IMR-90 (cell line): ENCODE results near the gene EREG. TPM values are rescaled to one million over a fixed set of nuclear protein-coding genes. Genes with fewer than 3 reads are reported as not detected.

Experiments
- ATAC-seq: fragments of 200-7000 bp; cut with Tn5 transposase; 2 replicates; pipeline ENCODE4 v1.9.1; 2020; ENCODE audit warnings: low read depth, mild to moderate bottlenecking, moderate library complexity
- BruUV-seq: library from RNA; stranded (reverse); fragments of 400-500 nt; replicated peaks from 2 replicates; lab custom pipeline; 2021; lab: Mats Ljungman, UMichigan
- CTCF ChIA-PET: fragments of 300-600 bp; formaldehyde crosslinking; extraction: SDS; loops from one replicate; lab custom pipeline; 2021; ENCODE audit warnings: antibody characterized with exemption; lab: Yijun Ruan, JAX
- POLR2A ChIA-PET: fragments of 300-600 bp; sonication (Branson Sonifier 250); formaldehyde crosslinking; loops from one replicate; lab custom pipeline; 2022; ENCODE audit warnings: antibody characterized with exemption; ENCODE audit not compliant: unreplicated experiment; lab: Charles Lee
- DNase-seq: peaks from one replicate; pipeline ENCODE4 v3.0.0; 2013
- H2AFZ ChIP-seq: replicated peaks from 2 replicates; pipeline ENCODE3; 2013; ENCODE audit warnings: low read length, mild to moderate bottlenecking; ENCODE audit not compliant: poor library complexity
- H2AK5ac ChIP-seq: 2 replicates; pipeline ENCODE4 v1.6.1; 2013; ENCODE audit warnings: low read depth, low read length, inconsistent platforms
- H2AK9ac ChIP-seq: replicated peaks from 2 replicates; pipeline ENCODE3; 2013; ENCODE audit warnings: mild to moderate bottlenecking, low read depth, low read length, moderate library complexity; ENCODE audit not compliant: poor library complexity
- H2BK120ac ChIP-seq: 2 replicates; pipeline ENCODE4 v1.6.1; 2013; ENCODE audit warnings: low read depth, low read length, inconsistent platforms
- H2BK15ac ChIP-seq: 3 replicates; pipeline ENCODE4 v1.6.1; 2013; ENCODE audit warnings: low read depth, low read length, inconsistent platforms
- H2BK20ac ChIP-seq: 2 replicates; pipeline ENCODE4 v1.6.1; 2013; ENCODE audit warnings: low read depth, mild to moderate bottlenecking, inconsistent platforms, low read length, moderate library complexity
- H2BK5ac ChIP-seq: 2 replicates; pipeline ENCODE4 v1.6.1; 2013; ENCODE audit warnings: mild to moderate bottlenecking, low read depth, low read length, inconsistent platforms; ENCODE audit not compliant: poor library complexity, severe bottlenecking
- H3K14ac ChIP-seq: replicated peaks from 2 replicates; pipeline ENCODE4 v1.6.1; 2013; ENCODE audit warnings: low read depth, low read length, inconsistent platforms
- H3K18ac ChIP-seq: 2 replicates; pipeline ENCODE4 v1.6.1; 2013; ENCODE audit warnings: low read depth, low read length, control low read depth
- H3K23ac ChIP-seq: 2 replicates; pipeline ENCODE4 v1.6.1; 2013; ENCODE audit warnings: low read depth, low read length, inconsistent platforms
- H3K27ac ChIP-seq: 2 replicates; pipeline ENCODE4 v1.5.1; 2013; ENCODE audit warnings: mild to moderate bottlenecking, control low read depth, low read length; ENCODE audit not compliant: insufficient read depth
- H3K27me3 ChIP-seq: 2 replicates; pipeline ENCODE4 v1.6.1; 2013; ENCODE audit warnings: low read length; ENCODE audit not compliant: control insufficient read depth, insufficient read depth
- H3K36me3 ChIP-seq: 2 replicates; pipeline ENCODE4 v1.6.1; 2013; ENCODE audit warnings: low read length, mixed read lengths; ENCODE audit not compliant: control insufficient read depth, insufficient read depth
- H3K4ac ChIP-seq: 2 replicates; pipeline ENCODE4 v1.6.1; 2013; ENCODE audit warnings: low read depth, low read length, inconsistent platforms
- H3K4me1 ChIP-seq: 2 replicates; pipeline ENCODE4 v1.6.1; 2013; ENCODE audit warnings: low read length, mixed read lengths; ENCODE audit not compliant: control insufficient read depth, insufficient read depth
- H3K4me2 ChIP-seq: 2 replicates; pipeline ENCODE4 v1.6.1; 2013; ENCODE audit warnings: low read depth, mild to moderate bottlenecking, control low read depth, low read length, moderate library complexity
- H3K4me3 ChIP-seq: 2 replicates; pipeline ENCODE4 v1.5.1; 2013; ENCODE audit warnings: low read depth, mild to moderate bottlenecking, control low read depth, low read length, moderate library complexity; ENCODE audit not compliant: insufficient read depth
- H3K56ac ChIP-seq: 2 replicates; pipeline ENCODE4 v1.6.1; 2013; ENCODE audit warnings: low read length, inconsistent platforms; ENCODE audit not compliant: insufficient read depth; ENCODE audit errors: extremely low read depth
- H3K79me1 ChIP-seq, 2 experiments: 2 replicates each; pipeline ENCODE4 v1.6.1; 2013; ENCODE audit warnings: low read length in 2 of 2, inconsistent platforms in 1 of 2, low read depth in 1 of 2
- H3K9ac ChIP-seq: 2 replicates; pipeline ENCODE4 v1.6.1; 2013; ENCODE audit warnings: low read depth, low read length, control low read depth
- H3K9me1 ChIP-seq: 2 replicates; pipeline ENCODE4 v1.6.1; 2013; ENCODE audit warnings: low read length, inconsistent platforms; ENCODE audit not compliant: insufficient read depth
- H3K9me3 ChIP-seq: 2 replicates; pipeline ENCODE4 v1.6.1; 2013; ENCODE audit warnings: low read length; ENCODE audit not compliant: control insufficient read depth, insufficient read depth
- H4K20me1 ChIP-seq: 2 replicates; pipeline ENCODE4 v1.6.1; 2013; ENCODE audit warnings: low read length, inconsistent platforms; ENCODE audit not compliant: insufficient read depth
- H4K5ac ChIP-seq: 2 replicates; pipeline ENCODE4 v1.6.1; 2013; ENCODE audit warnings: mild to moderate bottlenecking, low read depth, low read length, control low read depth
- H4K8ac ChIP-seq, 2 experiments: 2 replicates each; pipeline ENCODE4 v1.6.1; 2013; ENCODE audit warnings: low read depth in 2 of 2, low read length in 2 of 2, control low read depth in 1 of 2, inconsistent platforms in 1 of 2
- H4K91ac ChIP-seq: 2 replicates; pipeline ENCODE4 v1.6.1; 2013; ENCODE audit warnings: low read depth, low read length, inconsistent platforms; ENCODE audit not compliant: insufficient read depth
- CEBPB ChIP-seq: IDR thresholded peaks from 2 replicates; pipeline ENCODE4 v1.6.1; 2012; ENCODE audit warnings: low read depth, low read length, improper control_type of control experiment
- FOS ChIP-seq: fragments of 150-350 bp; IDR thresholded peaks from 2 replicates; pipeline ENCODE4 v1.6.1; 2016; ENCODE audit warnings: low read depth, low read length
- RCOR1 ChIP-seq: IDR thresholded peaks from 2 replicates; pipeline ENCODE4 v1.6.1; 2012; ENCODE audit warnings: mild to moderate bottlenecking, low read length, improper control_type of control experiment; ENCODE audit not compliant: insufficient replicate concordance
- WGBS, 2 experiments: methylation state at CpG; one replicate each; pipeline versions ENCODE4 v1.1.5 to v1.1.7; 2013; ENCODE audit warnings: missing lambda C conversion rate in 2 of 2; ENCODE audit not compliant: insufficient read length in 1 of 2; ENCODE audit errors: extremely low coverage in 2 of 2; 5-methylcytosine and 5-hydroxymethylcytosine counted together
- dilution Hi-C: fragments of 300-500 bp; cut with HindIII; formaldehyde crosslinking; loops from one replicate; pipeline ENCODE4 v1.14.3; 2018; ENCODE audit warnings: low sequenced_read_pairs; ENCODE audit not compliant: unreplicated experiment
- in situ Hi-C: fragments of 300-500 bp; cut with MboI; formaldehyde crosslinking; loops from 3 replicates; pipeline ENCODE4 v1.14.3; 2019; ENCODE audit warnings: low sequenced_read_pairs, inconsistent platforms, mixed read lengths
- intact Hi-C: fragments of 100-400 bp; cut with micrococcal nuclease; formaldehyde crosslinking; loops from 2 replicates; pipeline ENCODE4 v1.10.0; 2022
- polyA plus RNA-seq, 3 experiments: library from polyadenylated mRNA; depleted of rRNA; stranded (reverse); fragments of >200 nt; gene quantifications; 2 replicates each; pipeline ENCODE4 v1.2.3, GENCODE V29; 2012; ENCODE audit warnings: low replicate concordance in 1 of 3
- total RNA-seq: library from RNA; depleted of rRNA; stranded (reverse); fragments of >200 nt; gene quantifications from 2 replicates; pipeline ENCODE4 v1.2.3, GENCODE V29; 2012

The EREG gene
- total and polyA plus RNA-seq, 2 of the 4 experiments (the other 2 are of a cell fraction) = 0.26 to 0.36 TPM

GRCh38 chr4:74374561-74375327 lies 9.8 kb downstream of the EREG start:
- intact Hi-C loops (no loop called here), dilution Hi-C loops (no loop called here), in situ Hi-C loops (loop anchor here (5.0 kb wide), 2 partner anchors 158 to 298 kb away; no protein-coding TSS in a partner anchor)
- Histone ChIP-seq H4K8ac (peak overlapping the region; percentile 5 to 23; a peak in 1 of 4 replicates), H3K9me1 (no peaks in the 10 kb centered on the region), H3K14ac (0 out of 2 replicates have a peak overlapping the region, but pooled peaks have one; percentile 6), H3K56ac (no peak overlapping the region), H2BK5ac (peak overlapping the region; percentile 6), H2AK9ac (no peak overlapping the region), H3K27me3 (no peaks in the 10 kb centered on the region), H2BK15ac (no peak overlapping the region; the same call in 2 of the 3 replicates), H4K91ac (no peak overlapping the region), H3K4ac (no peak overlapping the region), H2AFZ (no peak overlapping the region), H3K18ac (no peak overlapping the region; the same call in 1 of the 2 replicates), H3K23ac (peak overlapping the region; percentile 23; the same call in 1 of the 2 replicates), H3K4me2 (no peak overlapping the region), H3K4me1 (no peaks in the 10 kb centered on the region), H2AK5ac (0 out of 2 replicates have a peak overlapping the region, but pooled peaks have one; percentile 1), H4K5ac (no peak overlapping the region), H4K20me1 (no peaks in the 10 kb centered on the region), H3K9ac (no peak overlapping the region), H3K4me3 (no peak overlapping the region), H2BK20ac (0 out of 2 replicates have a peak overlapping the region, but pooled peaks have one; percentile 18), H3K27ac (0 out of 2 replicates have a peak overlapping the region, but pooled peaks have one; percentile 0), H2BK120ac (peak overlapping the region; percentile 77; the same call in 1 of the 2 replicates), H3K9me3 (no peaks in the 10 kb centered on the region), H3K36me3 (no peaks in the 10 kb centered on the region; the same call in 1 of the 2 replicates), H3K79me1 (no peaks in the 10 kb centered on the region)
- no TSS peak for BruUV-seq
- peak; percentile 61 for TF ChIP-seq FOS
- TF ChIP-seq RCOR1 = no peak
- peak; percentile 90 for TF ChIP-seq CEBPB
- no peak; the same call in 1 of the 2 replicates for ATAC-seq
- CTCF ChIA-PET = no interaction called here
- peak; percentile 75 for DNase-seq
- POLR2A ChIA-PET = no interaction called here
- WGBS, 2 experiments = no CpG with 5 or more reads among the region's 10 CpGs
